HG03103 (cell line): ENCODE results near the gene FGGY.
"Not testable (repeated sequence)": the region's sequence is repeated elsewhere in the genome, so short reads cannot be mapped to it uniquely, and the experiment has no call there.

Experiments used
- ATAC-seq: cut with Tn5 transposase; IDR thresholded peaks from one replicate; pipeline ENCODE4 v1.9.1; 2021; ENCODE audit warnings: low read depth; ENCODE audit not compliant: unreplicated experiment

FGGY gene

DNA sequence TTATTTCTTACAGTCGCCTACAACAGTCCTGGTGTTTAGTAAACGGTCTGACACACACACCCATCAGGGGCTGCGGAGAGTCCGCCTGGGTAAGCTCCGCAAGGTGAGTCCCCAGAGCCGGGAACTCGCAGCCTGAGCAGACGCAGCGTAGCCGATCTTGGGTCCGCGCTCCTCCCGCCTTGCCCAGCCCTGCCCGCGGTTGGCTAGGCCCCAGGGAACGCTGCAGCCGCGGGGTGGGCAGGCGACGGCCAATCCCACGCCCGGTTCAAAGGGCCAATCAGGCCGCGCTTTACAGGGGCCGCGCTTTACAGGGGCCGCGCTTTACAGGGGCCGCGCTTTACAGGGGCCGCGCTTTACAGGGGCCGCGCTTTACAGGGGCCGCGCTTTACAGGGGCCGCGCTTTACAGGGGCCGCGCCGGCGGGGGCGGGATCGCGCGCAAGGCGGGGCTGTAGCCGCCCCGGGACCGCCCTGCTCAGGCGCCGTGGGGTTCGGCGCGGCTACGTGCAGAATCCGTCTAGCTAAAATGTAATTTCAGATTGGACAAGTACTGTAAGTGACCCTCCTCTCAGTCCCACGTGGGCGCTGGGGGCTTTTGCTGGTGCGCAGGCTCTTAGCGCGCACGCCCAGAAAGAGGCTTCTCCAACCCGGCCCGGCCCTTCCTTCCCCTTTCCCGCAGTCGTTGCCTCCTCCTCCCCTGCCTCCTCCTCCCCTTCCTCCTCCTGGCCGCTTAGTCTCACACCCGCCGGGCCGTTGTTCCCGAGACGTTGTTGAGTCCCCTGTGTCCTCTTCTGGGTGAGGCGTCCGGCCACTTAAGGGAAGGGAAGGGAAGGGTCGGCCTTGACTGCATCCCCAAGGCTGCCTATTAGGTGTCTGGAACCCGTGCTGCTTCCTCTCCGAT lies at the start of gene FGGY:
Gene FGGY, plus strand, starts transcription at position 737 of the 899 bp plus-strand sequence. CDS start 24,456 bp downstream, outside the sequence.
- peak; percentile 90 for ATAC-seq

DNA sequence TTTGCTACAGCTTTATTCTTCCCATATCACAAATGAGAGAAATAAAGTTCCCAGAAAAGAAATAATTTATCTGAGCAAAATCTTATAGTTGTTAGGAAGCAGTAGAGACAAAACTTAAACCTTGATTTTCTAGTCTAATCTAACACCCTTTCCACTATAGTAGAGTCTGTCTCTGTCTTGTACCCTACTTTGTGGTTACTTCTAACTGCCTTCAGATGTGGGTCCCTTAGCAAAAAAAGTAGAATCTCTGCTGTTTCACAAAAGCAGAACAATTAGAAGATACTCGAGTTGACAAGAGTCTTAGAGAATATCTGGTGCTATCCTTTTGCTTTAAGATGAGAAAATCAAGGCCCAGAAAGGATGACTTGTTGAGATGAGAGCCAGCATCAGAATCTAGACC lies 48.1 kb upstream of the FGGY start:
- no peak for ATAC-seq

- ATAC-seq, result no peak
Measured at GRCh38 chr1:59249396-59250137, 47.3 kb upstream of the FGGY start.

DNA sequence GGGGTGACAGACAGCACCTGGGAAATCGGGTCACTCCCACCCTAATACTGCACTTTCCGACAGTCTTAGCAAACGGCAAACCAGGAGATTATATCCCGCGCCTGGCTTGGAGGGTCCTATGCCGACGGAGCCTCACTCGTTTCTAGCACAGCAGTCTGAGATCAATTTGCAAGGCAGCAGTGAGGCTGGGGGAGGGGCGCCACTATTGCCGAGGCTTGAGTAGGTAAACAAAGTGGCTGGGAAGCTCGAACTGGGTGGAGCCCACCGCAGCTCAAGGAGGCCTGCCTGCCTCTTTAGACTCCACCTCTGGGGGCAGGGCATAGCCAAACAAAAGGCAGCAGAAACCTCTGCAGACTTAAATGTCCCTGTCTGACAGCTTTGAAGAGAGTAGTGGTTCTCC lies 45.8 kb upstream of the FGGY start:
- not testable (repeated sequence) for ATAC-seq

DNA sequence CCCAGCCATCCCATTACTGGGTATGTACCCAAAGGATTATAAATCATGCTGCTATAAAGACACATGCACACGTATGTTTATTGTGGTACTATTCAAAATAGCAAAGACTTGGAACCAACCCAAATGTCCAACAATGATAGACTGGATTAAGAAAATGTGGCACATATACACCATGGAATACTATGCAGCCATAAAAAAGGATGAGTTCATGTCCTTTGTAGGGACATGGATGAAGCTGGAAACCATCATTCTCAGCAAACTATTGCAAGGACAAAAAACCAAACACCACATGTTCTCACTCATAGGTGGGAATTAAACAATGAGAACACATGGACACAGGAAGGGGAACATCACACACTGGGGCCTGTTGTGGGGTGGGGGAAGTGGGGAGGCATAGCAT lies 40.5 kb upstream of the FGGY start:
- not testable (repeated sequence) for ATAC-seq

DNA sequence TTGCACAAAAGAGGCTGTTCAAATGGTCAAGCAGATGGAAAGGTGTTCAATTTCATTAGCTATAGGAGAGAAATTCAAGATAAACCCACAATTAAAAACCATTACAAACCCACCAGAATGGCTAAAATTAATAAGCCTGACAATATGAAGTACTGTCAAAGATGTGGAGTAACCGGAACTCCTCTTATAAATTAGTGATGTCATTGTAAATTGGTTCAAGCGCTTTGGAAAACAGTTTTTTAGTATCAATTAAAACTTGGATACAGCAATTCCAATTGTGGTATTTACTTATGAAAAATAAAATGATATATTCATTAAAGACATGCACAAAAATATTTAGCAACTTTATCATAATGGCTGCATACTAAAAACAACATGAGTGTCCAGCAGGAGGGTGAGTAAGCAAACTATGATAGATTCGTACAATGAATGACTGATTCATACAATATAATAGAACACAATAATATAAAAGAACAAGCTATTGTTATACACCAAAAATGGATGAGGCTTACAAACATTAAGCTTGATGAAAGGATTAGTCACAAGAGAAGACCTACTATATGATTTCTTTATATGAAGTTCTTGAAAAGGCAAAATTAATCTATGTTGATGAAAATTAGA lies 38.4 kb upstream of the FGGY start:
- no peak for ATAC-seq

DNA sequence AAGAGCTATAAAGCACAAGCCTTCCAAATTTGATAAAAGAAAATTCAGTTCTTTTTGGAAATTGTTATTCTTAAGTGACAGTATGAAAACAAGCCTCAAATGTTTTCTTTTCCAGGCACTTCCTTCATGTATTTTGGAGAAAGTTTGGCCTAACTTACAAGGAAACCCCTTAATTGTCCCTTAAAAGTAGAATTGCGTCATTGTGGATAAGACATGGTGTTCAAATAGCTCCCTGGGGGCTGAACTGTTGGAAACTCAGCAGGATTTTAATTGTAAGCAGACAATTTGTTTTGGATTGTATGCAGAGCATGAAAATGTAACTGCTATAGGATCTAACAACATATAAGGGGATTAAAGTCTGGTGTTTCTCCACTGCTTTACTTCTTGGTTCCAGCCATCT lies 35.4 kb upstream of the FGGY start:
- no peak for ATAC-seq

DNA sequence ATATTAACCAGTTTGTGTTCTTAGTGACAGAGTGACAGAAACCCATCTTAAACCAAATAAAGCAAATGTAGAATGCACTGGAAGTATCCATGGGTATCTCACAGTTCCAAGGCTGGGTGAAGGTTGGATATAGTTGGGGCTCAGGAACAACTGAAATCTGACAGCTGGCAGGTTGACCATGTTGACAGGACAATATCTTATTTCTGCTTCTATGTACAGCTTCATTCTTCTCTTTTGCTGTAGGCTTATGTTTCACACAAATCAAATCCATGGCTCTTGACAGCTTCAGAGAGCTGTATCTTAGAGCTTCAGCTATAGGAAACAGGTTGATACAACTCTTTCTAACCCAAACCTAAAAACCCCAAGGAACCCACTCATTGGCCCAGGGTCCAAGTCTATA lies 34.3 kb upstream of the FGGY start:
- no peak for ATAC-seq

- ATAC-seq, result no peak
Measured at GRCh38 chr1:59263111-59263510, 33.8 kb upstream of the FGGY start.

GRCh38 chr1:59265622-59266021 lies 31.3 kb upstream of the FGGY start:
- no peak for ATAC-seq

- ATAC-seq, result peak; percentile 83
Measured at GRCh38 chr1:59266180-59266926, 30.5 kb upstream of the FGGY start.

DNA sequence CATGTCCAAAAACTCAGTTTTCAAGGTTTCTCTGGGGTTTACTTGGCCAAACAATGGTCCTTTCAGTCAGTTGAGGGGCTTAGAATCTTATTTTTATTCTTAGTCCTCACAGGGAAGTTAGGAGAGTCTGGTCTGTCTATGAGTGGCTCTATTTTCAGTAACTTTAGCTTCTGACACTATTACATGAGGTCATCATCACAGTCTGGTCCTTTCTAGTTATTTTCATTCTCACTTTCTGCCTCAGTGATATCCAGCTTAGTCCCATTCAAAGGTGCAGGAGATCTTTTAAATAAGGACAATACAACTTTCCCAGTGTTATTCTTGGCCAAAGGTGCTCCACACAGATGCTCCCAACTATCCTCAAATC lies 30.0 kb upstream of the FGGY start:
- ATAC-seq, result peak; percentile 64

DNA sequence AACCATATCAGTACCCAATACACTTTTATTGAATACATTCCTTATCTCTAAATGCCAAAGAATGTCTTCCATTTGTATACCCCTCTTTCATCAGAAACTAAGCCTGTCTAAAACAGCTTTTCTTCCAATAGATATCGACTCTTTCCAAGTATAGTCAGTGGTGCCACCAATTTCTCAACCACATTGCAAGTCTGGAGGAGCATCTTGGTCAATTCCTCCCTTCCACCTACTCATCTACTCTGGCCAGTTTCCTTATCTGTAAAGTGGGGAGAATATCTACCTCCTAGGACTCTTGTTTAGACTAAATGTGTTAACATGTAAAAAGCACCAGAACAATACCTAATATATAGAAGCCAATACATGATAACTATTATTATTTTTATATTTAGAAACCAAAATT lies 28.5 kb upstream of the FGGY start:
- no peak for ATAC-seq

DNA sequence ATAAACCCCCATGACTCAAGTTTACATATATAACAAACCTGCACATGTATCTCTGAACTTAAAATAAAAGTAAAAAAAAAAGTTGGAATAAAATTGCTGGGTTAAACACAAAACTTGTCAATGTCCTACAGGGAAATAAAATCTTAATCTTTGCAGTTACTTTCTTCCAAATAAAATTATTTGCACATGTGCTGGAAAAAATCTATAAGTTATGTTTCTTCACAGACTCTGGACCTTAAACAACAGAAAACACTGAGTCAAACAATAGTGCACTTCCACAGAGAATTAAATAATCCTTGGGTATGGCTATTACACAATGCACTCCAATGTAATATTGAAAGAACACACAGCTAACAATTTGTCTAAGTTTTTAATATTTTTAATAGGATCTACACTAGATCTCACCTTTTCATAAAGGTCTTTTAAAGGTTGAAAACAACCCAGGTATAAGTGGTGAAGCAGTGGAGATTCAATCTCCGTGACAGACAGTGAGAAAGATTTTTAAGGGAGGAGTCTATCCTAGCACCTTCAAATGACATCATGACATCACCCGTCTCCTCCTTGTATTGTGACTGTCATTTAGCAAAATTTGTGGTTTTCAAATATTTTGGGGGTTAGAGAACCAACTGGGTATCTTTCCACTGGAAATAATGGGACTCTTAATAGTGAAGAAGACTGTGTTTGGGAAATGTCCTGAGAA lies 25.2 kb upstream of the FGGY start:
- ATAC-seq, result no peak

- ATAC-seq, result no peak
Measured at GRCh38 chr1:59272507-59272906, 24.4 kb upstream of the FGGY start.

DNA sequence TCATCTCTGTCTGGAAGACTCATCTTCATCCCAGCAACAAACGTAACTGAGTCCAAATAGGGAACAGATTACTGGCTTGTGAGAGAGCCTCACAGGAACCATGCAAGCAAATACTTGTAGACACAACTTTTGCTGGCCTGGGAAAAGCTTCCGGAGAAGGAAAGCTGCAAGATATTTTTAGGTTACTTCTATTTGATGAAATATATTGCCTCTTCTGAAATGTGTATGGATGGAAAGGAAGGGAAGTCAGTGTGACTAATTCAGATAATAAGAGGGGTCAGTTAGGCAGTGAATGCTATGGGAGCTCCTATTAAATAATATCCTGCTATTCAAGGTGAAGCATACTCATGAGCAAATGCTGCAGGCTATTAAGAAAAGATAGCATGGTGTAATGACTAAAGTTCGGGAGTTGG lies 20.4 kb upstream of the FGGY start:
- no peak for ATAC-seq

DNA sequence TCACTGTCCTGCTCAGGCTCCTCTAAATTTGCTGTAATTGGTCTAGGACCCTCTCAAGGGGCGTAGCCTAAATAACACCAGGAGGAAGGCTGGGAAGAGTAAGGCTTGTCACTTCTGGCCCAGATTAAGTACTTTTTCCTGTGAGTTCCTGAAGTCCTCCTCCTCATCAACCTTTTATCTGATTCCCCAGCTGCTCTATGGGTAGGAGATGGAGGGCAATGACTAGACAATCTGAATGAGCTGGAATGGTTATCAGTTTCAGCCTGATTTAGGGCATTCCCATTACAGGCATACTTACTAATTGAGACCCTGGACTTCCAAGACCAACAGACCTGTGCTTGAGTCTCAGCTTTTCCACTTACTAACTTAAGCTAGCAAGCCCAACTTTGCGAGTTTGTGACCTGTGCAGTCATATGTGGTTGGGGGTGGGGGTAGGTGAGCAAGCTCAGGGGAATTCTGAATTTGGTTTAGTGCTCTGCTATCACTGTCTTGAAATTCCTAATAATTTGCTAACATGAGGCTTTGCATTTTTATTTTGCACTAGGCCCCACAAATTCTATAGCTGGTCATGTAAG lies 18.0 kb upstream of the FGGY start:
- no peak for ATAC-seq

DNA sequence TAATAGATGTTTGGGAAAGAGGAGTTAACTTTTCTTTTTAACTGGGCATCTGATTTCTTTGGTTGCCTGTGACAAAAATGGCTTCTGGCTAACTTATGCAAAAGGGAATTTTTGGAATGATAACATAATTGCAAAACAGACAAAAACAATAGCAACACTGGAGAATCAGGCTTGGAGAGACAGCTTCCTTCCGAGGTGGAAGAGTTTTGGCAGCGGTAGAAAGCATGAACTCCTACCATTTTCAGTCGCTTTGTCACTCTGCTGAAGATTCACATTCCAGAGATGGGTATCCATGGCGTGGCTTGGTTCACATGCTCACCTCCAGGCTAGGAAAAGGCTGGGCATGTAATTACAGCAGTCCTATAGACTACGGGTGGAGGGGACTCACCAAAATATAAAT lies 17.2 kb upstream of the FGGY start:
- no peak for ATAC-seq

GRCh38 chr1:59282951-59283350 lies 13.9 kb upstream of the FGGY start:
- no peak for ATAC-seq

GRCh38 chr1:59285691-59286090 lies 11.2 kb upstream of the FGGY start:
- ATAC-seq, result no peak
